PC-9 (cell line): ENCODE data around the gene CTNND1. TPM values are rescaled to one million over a fixed set of nuclear protein-coding genes. Genes with fewer than 3 reads are reported as not detected.

Experiments used
- BruUV-seq: library from RNA; stranded (reverse); fragments of 400-500 nt; replicated peaks from 2 replicates; lab custom pipeline; 2021; lab: Mats Ljungman, UMichigan
- CTCF ChIA-PET: fragments of 300-600 bp; sonication (Branson Sonifier 250); formaldehyde crosslinking; loops from one replicate; lab custom pipeline; 2022; ENCODE audit warnings: antibody characterized with exemption; lab: Charles Lee
- POLR2A ChIA-PET: fragments of 300-600 bp; sonication (Branson Sonifier 250); formaldehyde crosslinking; loops from one replicate; lab custom pipeline; 2022; ENCODE audit warnings: antibody characterized with exemption; ENCODE audit not compliant: unreplicated experiment; lab: Charles Lee
- DNase-seq, 2 experiments: peaks; one replicate each; pipeline versions ENCODE4 v3.0.0 to v3.0.0-alpha.2; 2015 to 2022; ENCODE audit warnings: mixed read lengths in 1 of 2
- H2AFZ ChIP-seq: fragments of 200-600 bp; sonication (generic); 2 replicates; pipeline ENCODE4 v1.8.1; 2017; ENCODE audit warnings: antibody characterized with exemption
- H3F3A ChIP-seq: fragments of 200-600 bp; sonication (generic); 2 replicates; pipeline ENCODE4 v1.8.1; 2017; ENCODE audit warnings: antibody characterized with exemption, mild to moderate bottlenecking, low read depth; ENCODE audit not compliant: insufficient read depth
- H3K27ac ChIP-seq: fragments of 200-600 bp; sonication (generic); 2 replicates; pipeline ENCODE4 v1.6.1; 2016; ENCODE audit warnings: mixed run types
- H3K27me3 ChIP-seq: fragments of 200-600 bp; sonication (generic); 2 replicates; pipeline ENCODE4 v1.6.1; 2016; ENCODE audit warnings: low read depth, mixed run types; ENCODE audit not compliant: insufficient read depth
- H3K36me3 ChIP-seq: fragments of 200-600 bp; sonication (generic); 2 replicates; pipeline ENCODE4 v1.6.1; 2016; ENCODE audit warnings: low read depth, mixed run types
- H3K4me1 ChIP-seq: fragments of 200-600 bp; sonication (generic); replicated peaks from 2 replicates; pipeline ENCODE4 v1.6.1; 2016; ENCODE audit warnings: mixed run types; ENCODE audit not compliant: insufficient read depth
- H3K4me2 ChIP-seq: fragments of 200-600 bp; sonication (generic); 2 replicates; pipeline ENCODE4 v1.6.1; 2017; ENCODE audit warnings: mixed run types
- H3K4me3 ChIP-seq: fragments of 200-600 bp; sonication (generic); 2 replicates; pipeline ENCODE4 v1.6.1; 2016; ENCODE audit warnings: mixed run types
- H3K79me2 ChIP-seq: fragments of 200-600 bp; sonication (generic); 2 replicates; pipeline ENCODE4 v1.6.1; 2017; ENCODE audit warnings: low read depth, mixed run types
- H3K9me2 ChIP-seq: fragments of 200-600 bp; sonication (generic); 2 replicates; pipeline ENCODE4 v1.8.1; 2017; ENCODE audit warnings: mild to moderate bottlenecking; ENCODE audit not compliant: insufficient read depth
- H3K9me3 ChIP-seq: fragments of 200-600 bp; sonication (generic); 2 replicates; pipeline ENCODE4 v1.8.1; 2016; ENCODE audit warnings: low read depth; ENCODE audit not compliant: insufficient read depth
- H4K20me1 ChIP-seq: fragments of 200-600 bp; sonication (generic); 2 replicates; pipeline ENCODE4 v1.8.1; 2017; ENCODE audit not compliant: insufficient read depth
- CTCF ChIP-seq: fragments of 200-600 bp; sonication (generic); conservative IDR thresholded peaks from 2 replicates; pipeline ENCODE4 v1.6.1; 2017; ENCODE audit warnings: mixed run types, antibody characterized with exemption, mild to moderate bottlenecking, moderate library complexity
- EZH2 ChIP-seq: fragments of 200-600 bp; sonication (generic); IDR thresholded peaks from 2 replicates; pipeline ENCODE4 v1.8.0; 2017; ENCODE audit warnings: antibody characterized with exemption, low read depth
- intact Hi-C: fragments of 100-400 bp; cut with micrococcal nuclease; formaldehyde crosslinking; loops from one replicate; pipeline ENCODE4 v1.10.0; 2022; ENCODE audit not compliant: unreplicated experiment
- total RNA-seq: library from RNA; stranded (reverse); gene quantifications from 2 replicates; pipeline ENCODE4 v1.2.3, GENCODE V29; 2021

The CTNND1 gene
- total RNA-seq, 1 experiment from 2014 or later, result 340 TPM

DNA sequence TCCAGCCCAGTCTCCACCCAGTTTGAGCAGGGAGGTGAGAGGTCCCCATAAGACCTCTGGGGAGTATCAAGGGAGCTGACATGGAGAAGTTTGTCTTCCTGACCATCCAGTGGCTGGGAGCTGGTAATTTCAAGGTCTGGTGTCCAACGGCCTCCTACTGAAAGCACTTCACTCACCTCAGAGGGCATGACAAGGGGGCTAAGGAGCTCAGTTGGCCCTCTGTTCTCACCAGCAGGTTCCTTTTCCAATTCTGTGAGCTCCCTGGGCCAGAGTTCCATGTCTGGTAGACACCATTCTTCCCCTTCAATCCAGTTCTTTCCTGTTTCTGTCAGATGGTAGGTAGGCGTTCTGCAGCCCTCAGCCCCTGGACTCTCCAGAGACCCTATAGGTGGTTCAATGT is 17.2 kb upstream of the CTNND1 start:
- Histone ChIP-seq H3K9me3 (no peaks in the 10 kb centered on the region), H3K27ac (no peak overlapping the region), H3K4me3 (no peak overlapping the region), H3K4me2 (no peak overlapping the region), H3K4me1 (peaks cover 14% of the 10 kb centered on the region), H3K36me3 (peaks cover 22% of the 10 kb centered on the region), H3F3A (peaks cover 48% of the 10 kb centered on the region), H3K79me2 (peaks cover 30% of the 10 kb centered on the region), H3K9me2 (no peaks in the 10 kb centered on the region), H3K27me3 (no peaks in the 10 kb centered on the region), H2AFZ (no peak overlapping the region), H4K20me1 (no peaks in the 10 kb centered on the region)
- BruUV-seq, result no TSS peak
- CTCF ChIA-PET, result interaction anchor here (0.6 kb wide), 1 partner anchor 51 kb away, joined by 10 read pairs; no protein-coding TSS in a partner anchor
- no peak for TF ChIP-seq EZH2
- TF ChIP-seq CTCF, result no peak
- DNase-seq, result no peak
- intact Hi-C loops, result no loop called here
- POLR2A ChIA-PET, result interaction anchor here (0.6 to 0.7 kb wide), 3 partner anchors 20 to 36 kb away, joined by 4 to 9 read pairs (median 5); no protein-coding TSS in a partner anchor

GRCh38 chr11:57745206-57745605 is 16.4 kb upstream of the CTNND1 start:
- Histone ChIP-seq H3K9me2 (no peaks in the 10 kb centered on the region), H3F3A (peaks cover 42% of the 10 kb centered on the region), H3K9me3 (no peaks in the 10 kb centered on the region), H2AFZ (no peak overlapping the region), H3K79me2 (peaks cover 30% of the 10 kb centered on the region), H3K36me3 (peaks cover 22% of the 10 kb centered on the region), H3K4me2 (no peak overlapping the region), H3K4me1 (peaks cover 14% of the 10 kb centered on the region), H3K27me3 (no peaks in the 10 kb centered on the region), H3K27ac (no peak overlapping the region), H4K20me1 (no peaks in the 10 kb centered on the region), H3K4me3 (no peak overlapping the region)
- no TSS peak for BruUV-seq
- CTCF ChIA-PET, result no interaction called here
- TF ChIP-seq EZH2 (no peak), CTCF (no peak)
- POLR2A ChIA-PET, result interaction anchor here (0.7 kb wide), 1 partner anchor 55 kb away, joined by 4 read pairs; no protein-coding TSS in a partner anchor
- intact Hi-C loops, result no loop called here
- DNase-seq, result no peak

GRCh38 chr11:57746920-57747319 is 14.7 kb upstream of the CTNND1 start:
- Histone ChIP-seq H3K4me1 (peaks cover 8% of the 10 kb centered on the region), H3K4me2 (no peak overlapping the region), H4K20me1 (no peaks in the 10 kb centered on the region), H3K4me3 (no peak overlapping the region), H3K27me3 (no peaks in the 10 kb centered on the region), H3K36me3 (peaks cover 22% of the 10 kb centered on the region), H3K27ac (no peak overlapping the region), H3K9me2 (no peaks in the 10 kb centered on the region), H3K9me3 (no peaks in the 10 kb centered on the region), H3K79me2 (peaks cover 26% of the 10 kb centered on the region), H3F3A (peaks cover 36% of the 10 kb centered on the region), H2AFZ (no peak overlapping the region)
- ChIA-PET CTCF (interaction anchor here (0.5 to 1.0 kb wide), 2 partner anchors 29 to 54 kb away, joined by 3 read pairs; no protein-coding TSS in a partner anchor), POLR2A (interaction anchor here (0.6 to 0.7 kb wide), 3 partner anchors 102 to 539 kb away, joined by 3 to 7 read pairs (median 4); no protein-coding TSS in a partner anchor)
- intact Hi-C loops, result no loop called here
- DNase-seq, result no peak
- TF ChIP-seq CTCF (no peak), EZH2 (no peak)
- BruUV-seq, result no TSS peak
